Measurements from ENCODE around the gene TP53BP2.

GRCh38 chr1:223852337-223852736, 6.6 kb upstream of the TP53BP2 start:
- TF ChIP-seq POLR2AphosphoS5 (IDR thresholded peaks at IDR 0.05) (no peak), POLR2A (IDR thresholded peaks at IDR 0.05) (no peak)
- TF ChIP-seq, protein P1, sequence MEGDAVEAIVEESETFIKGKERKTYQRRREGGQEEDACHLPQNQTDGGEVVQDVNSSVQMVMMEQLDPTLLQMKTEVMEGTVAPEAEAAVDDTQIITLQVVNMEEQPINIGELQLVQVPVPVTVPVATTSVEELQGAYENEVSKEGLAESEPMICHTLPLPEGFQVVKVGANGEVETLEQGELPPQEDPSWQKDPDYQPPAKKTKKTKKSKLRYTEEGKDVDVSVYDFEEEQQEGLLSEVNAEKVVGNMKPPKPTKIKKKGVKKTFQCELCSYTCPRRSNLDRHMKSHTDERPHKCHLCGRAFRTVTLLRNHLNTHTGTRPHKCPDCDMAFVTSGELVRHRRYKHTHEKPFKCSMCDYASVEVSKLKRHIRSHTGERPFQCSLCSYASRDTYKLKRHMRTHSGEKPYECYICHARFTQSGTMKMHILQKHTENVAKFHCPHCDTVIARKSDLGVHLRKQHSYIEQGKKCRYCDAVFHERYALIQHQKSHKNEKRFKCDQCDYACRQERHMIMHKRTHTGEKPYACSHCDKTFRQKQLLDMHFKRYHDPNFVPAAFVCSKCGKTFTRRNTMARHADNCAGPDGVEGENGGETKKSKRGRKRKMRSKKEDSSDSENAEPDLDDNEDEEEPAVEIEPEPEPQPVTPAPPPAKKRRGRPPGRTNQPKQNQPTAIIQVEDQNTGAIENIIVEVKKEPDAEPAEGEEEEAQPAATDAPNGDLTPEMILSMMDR (IDR thresholded peaks at IDR 0.05 in 8 of 11, conservative IDR thresholded peaks at IDR 0.05 in 3 of 11): no peak
